ENCODE measurements around the gene FHL2.

DNA sequence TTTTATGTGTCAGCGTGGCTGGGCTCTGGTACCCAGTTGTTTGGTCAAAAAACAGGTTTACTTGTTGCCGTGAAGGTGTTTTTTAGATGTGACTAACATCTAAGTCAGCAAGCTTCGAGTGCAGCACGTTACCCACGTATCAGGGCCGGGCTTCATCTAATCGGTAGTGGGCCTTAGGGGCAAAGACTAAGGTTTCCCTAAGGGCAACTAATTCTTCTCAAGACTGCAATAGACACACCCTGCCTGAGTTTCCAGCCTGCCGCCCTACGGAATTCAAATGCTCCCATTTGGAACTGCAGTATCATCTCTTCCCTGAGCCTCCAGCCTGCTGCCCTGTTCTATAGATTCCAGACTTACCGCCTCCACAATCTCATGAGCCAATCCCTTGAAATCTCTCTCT is 27.7 kb downstream of the FHL2 start:
- no peak for TF ChIP-seq POLR2AphosphoS5 (IDR thresholded peaks at IDR 0.05; ENCODE audit: control insufficient read depth, insufficient read depth, low read depth, low read length)
- TF ChIP-seq NBN (IDR thresholded peaks at IDR 0.05; ENCODE audit: low read depth), result no peak
- TF ChIP-seq ZNF785 (CRISPR knock-in tag; IDR thresholded peaks at IDR 0.05), result no peak
- no peak for TF ChIP-seq POLR2A (conservative IDR thresholded peaks at IDR 0.05)
- TF ChIP-seq TGIF2 (CRISPR knock-in tag; IDR thresholded peaks at IDR 0.05), result no peak
- no peak for TF ChIP-seq SMAD3 (CRISPR knock-in tag; conservative IDR thresholded peaks at IDR 0.05)
- no peak for TF ChIP-seq KLF6 (CRISPR knock-in tag; IDR thresholded peaks at IDR 0.05; ENCODE audit: borderline replicate concordance)
